Measurements from ENCODE around the gene MLANA.

DNA sequence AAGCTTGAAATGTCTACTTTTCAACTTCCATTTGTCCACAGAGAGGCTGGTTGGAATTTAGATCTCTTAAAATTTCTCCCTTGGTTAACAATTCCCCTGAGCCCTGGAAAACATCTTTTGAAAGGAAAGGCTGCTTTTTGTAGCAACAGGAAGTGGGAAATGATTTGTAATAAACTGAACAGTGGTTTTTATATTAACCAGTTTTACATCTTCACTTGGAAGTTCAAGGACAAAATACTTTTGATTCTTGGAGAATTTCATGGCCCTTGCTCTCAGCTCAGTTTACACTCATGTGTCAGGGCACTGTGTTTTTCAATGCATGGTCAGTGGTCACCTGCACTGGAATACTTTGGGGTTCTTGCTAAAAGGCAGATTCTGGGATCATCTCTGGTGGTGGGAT lies 9.9 kb downstream of the MLANA start:
- TF ChIP-seq, protein P1, sequence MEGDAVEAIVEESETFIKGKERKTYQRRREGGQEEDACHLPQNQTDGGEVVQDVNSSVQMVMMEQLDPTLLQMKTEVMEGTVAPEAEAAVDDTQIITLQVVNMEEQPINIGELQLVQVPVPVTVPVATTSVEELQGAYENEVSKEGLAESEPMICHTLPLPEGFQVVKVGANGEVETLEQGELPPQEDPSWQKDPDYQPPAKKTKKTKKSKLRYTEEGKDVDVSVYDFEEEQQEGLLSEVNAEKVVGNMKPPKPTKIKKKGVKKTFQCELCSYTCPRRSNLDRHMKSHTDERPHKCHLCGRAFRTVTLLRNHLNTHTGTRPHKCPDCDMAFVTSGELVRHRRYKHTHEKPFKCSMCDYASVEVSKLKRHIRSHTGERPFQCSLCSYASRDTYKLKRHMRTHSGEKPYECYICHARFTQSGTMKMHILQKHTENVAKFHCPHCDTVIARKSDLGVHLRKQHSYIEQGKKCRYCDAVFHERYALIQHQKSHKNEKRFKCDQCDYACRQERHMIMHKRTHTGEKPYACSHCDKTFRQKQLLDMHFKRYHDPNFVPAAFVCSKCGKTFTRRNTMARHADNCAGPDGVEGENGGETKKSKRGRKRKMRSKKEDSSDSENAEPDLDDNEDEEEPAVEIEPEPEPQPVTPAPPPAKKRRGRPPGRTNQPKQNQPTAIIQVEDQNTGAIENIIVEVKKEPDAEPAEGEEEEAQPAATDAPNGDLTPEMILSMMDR (optimal IDR thresholded peaks at IDR 0.05 in 1 of 3, IDR thresholded peaks at IDR 0.05 in 1 of 3, conservative IDR thresholded peaks at IDR 0.05 in 1 of 3; ENCODE audit: extremely low read depth in 1 of 3, insufficient read depth in 2 of 3, low read length in 3 of 3): no peak
- no peak for TF ChIP-seq EZH2 (IDR thresholded peaks at IDR 0.05; ENCODE audit: low read length)

Measured in keratinocyte (primary cell).